Lower leg skin (tissue), 3 donors: ENCODE results near the gene S100A4.

Experiments used
- CTCF ChIP-seq, 3 donors: fragments of 450-650 bp; IDR thresholded peaks; one replicate each; pipeline ENCODE4 v1.5.1; 2016; ENCODE audit warnings: antibody characterized with exemption in 3 of 3, mild to moderate bottlenecking in 3 of 3, moderate library complexity in 2 of 3
- POLR2A ChIP-seq, 2 donors: fragments of 450-650 bp; IDR thresholded peaks; one replicate each; pipeline ENCODE4 v1.6.1; 2016 to 2017; ENCODE audit warnings: antibody characterized with exemption in 2 of 2, mild to moderate bottlenecking in 1 of 2, moderate library complexity in 1 of 2

GRCh38 chr1:153525088-153525728 is 20.4 kb downstream of the S100A4 start:
- TF ChIP-seq CTCF (IDR thresholded peaks at IDR 0.05), result no peak
- TF ChIP-seq POLR2A (IDR thresholded peaks at IDR 0.05), result no peak
